ENCODE measurements around the gene SERP2. TPM values are rescaled to one million over a fixed set of nuclear protein-coding genes. Genes with fewer than 3 reads are reported as not detected.

SERP2 gene
- total RNA-seq, 1 experiment from 2014 or later, result not detected

- no peaks in the 10 kb centered on the region for H3K9me2 ChIP-seq (ENCODE audit: insufficient read depth)
- no peak overlapping the region for H3K9ac ChIP-seq (ENCODE audit: low read length)
- H3K4me3 ChIP-seq (replicated peaks in 1 of 2; ENCODE audit: low read depth in 1 of 2, low read length in 2 of 2), result no peak overlapping the region
- H3K9me3 ChIP-seq (ENCODE audit: control insufficient read depth in 1 of 2, insufficient read depth in 1 of 2, low read depth in 1 of 2, low read length in 2 of 2), result no peaks in the 10 kb centered on the region
- no peak overlapping the region for H3K4me2 ChIP-seq (ENCODE audit: low read length)
- ChIA-PET CTCF (no interaction called here), POLR2A (interaction anchor here (0.9 to 1.1 kb wide), 2 partner anchors 41 to 90 kb away, joined by 3 read pairs; no protein-coding TSS in a partner anchor), RAD21 (ENCODE audit: low non-redundant PET in 1 of 2, low total read pairs in 2 of 2, uncharacterized antibody in 2 of 2, unreplicated experiment in 2 of 2) (no interaction called here)
- no peak for ATAC-seq
- H3K4me1 ChIP-seq (ENCODE audit: control insufficient read depth in 1 of 2, insufficient read depth in 2 of 2, low read length in 2 of 2), result peaks cover 0 to 8% of the 10 kb centered on the region in 2 experiments; a peak in 1 of 4 replicates
- no peak overlapping the region for H3K27ac ChIP-seq (ENCODE audit: low read depth, low read length)
- intact Hi-C loops (cut with micrococcal nuclease), result no loop called here
- no TSS peak for BruUV-seq (replicated peaks)
- no peaks in the 10 kb centered on the region for H3K36me3 ChIP-seq (ENCODE audit: control insufficient read depth in 1 of 2, insufficient read depth in 2 of 2, low read length in 2 of 2)
- peak overlapping the region; percentile 19 for H2AFZ ChIP-seq (ENCODE audit: low read depth, low read length, poor library complexity, severe bottlenecking)
- H3K27me3 ChIP-seq (ENCODE audit: insufficient read depth, low read length), result no peaks in the 10 kb centered on the region
- H3K79me2 ChIP-seq (ENCODE audit: insufficient read depth, low read length), result no peaks in the 10 kb centered on the region
- DNase-seq (ENCODE audit: low read depth, low spot score), result no peak
- no peak for TF ChIP-seq YY1 (IDR thresholded peaks at IDR 0.05; ENCODE audit: extremely low read depth, insufficient replicate concordance, low read depth, low read length)
- TF ChIP-seq, protein P1, sequence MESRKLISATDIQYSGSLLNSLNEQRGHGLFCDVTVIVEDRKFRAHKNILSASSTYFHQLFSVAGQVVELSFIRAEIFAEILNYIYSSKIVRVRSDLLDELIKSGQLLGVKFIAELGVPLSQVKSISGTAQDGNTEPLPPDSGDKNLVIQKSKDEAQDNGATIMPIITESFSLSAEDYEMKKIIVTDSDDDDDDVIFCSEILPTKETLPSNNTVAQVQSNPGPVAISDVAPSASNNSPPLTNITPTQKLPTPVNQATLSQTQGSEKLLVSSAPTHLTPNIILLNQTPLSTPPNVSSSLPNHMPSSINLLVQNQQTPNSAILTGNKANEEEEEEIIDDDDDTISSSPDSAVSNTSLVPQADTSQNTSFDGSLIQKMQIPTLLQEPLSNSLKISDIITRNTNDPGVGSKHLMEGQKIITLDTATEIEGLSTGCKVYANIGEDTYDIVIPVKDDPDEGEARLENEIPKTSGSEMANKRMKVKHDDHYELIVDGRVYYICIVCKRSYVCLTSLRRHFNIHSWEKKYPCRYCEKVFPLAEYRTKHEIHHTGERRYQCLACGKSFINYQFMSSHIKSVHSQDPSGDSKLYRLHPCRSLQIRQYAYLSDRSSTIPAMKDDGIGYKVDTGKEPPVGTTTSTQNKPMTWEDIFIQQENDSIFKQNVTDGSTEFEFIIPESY (IDR thresholded peaks at IDR 0.05; ENCODE audit: extremely low read depth, insufficient replicate concordance, low read length), result no peak
- no peaks in the 10 kb centered on the region for H4K20me1 ChIP-seq (ENCODE audit: insufficient read depth)
Measured at GRCh38 chr13:44347301-44347700, 26.3 kb upstream of the SERP2 start.

GRCh38 chr13:44347949-44348348 is 25.7 kb upstream of the SERP2 start:
- ATAC-seq (no peak), DNase-seq (ENCODE audit: low read depth, low spot score) (no peak)
- Histone ChIP-seq H3K27ac (ENCODE audit: low read depth, low read length) (no peak overlapping the region), H4K20me1 (ENCODE audit: insufficient read depth) (no peaks in the 10 kb centered on the region), H3K36me3 (ENCODE audit: control insufficient read depth in 1 of 2, insufficient read depth in 2 of 2, low read length in 2 of 2) (no peaks in the 10 kb centered on the region), H3K79me2 (ENCODE audit: insufficient read depth, low read length) (no peaks in the 10 kb centered on the region), H3K9me2 (ENCODE audit: insufficient read depth) (no peaks in the 10 kb centered on the region), H3K4me3 (replicated peaks in 1 of 2; ENCODE audit: low read depth in 1 of 2, low read length in 2 of 2) (no peak overlapping the region), H2AFZ (ENCODE audit: low read depth, low read length, poor library complexity, severe bottlenecking) (peak overlapping the region; percentile 84), H3K9me3 (ENCODE audit: control insufficient read depth in 1 of 2, insufficient read depth in 1 of 2, low read depth in 1 of 2, low read length in 2 of 2) (no peaks in the 10 kb centered on the region), H3K9ac (ENCODE audit: low read length) (no peak overlapping the region), H3K27me3 (ENCODE audit: insufficient read depth, low read length) (no peaks in the 10 kb centered on the region), H3K4me2 (ENCODE audit: low read length) (no peak overlapping the region), H3K4me1 (ENCODE audit: control insufficient read depth in 1 of 2, insufficient read depth in 2 of 2, low read length in 2 of 2) (peaks cover 0 to 8% of the 10 kb centered on the region in 2 experiments; a peak in 1 of 4 replicates)
- CTCF ChIA-PET, result no interaction called here
- RAD21 ChIA-PET (ENCODE audit: low non-redundant PET in 1 of 2, low total read pairs in 2 of 2, uncharacterized antibody in 2 of 2, unreplicated experiment in 2 of 2), result no interaction called here
- intact Hi-C loops (cut with micrococcal nuclease), result no loop called here
- POLR2A ChIA-PET, result no interaction called here
- BruUV-seq (replicated peaks), result no TSS peak
- no peak for TF ChIP-seq FOSL1 (IDR thresholded peaks at IDR 0.05; ENCODE audit: low read depth)
- no peak for TF ChIP-seq ZFX (IDR thresholded peaks at IDR 0.05)
- TF ChIP-seq ZNF274 (IDR thresholded peaks at IDR 0.05; ENCODE audit: low read depth, low read length), result no peak
- TF ChIP-seq JUND (IDR thresholded peaks at IDR 0.05), result no peak
- TF ChIP-seq, protein P1 (IDR thresholded peaks at IDR 0.05; ENCODE audit: extremely low read depth, insufficient replicate concordance, low read length), result no peak
- TF ChIP-seq YY1 (IDR thresholded peaks at IDR 0.05; ENCODE audit: extremely low read depth, insufficient replicate concordance, low read depth, low read length), result no peak
- TF ChIP-seq CBX3 (IDR thresholded peaks at IDR 0.05; ENCODE audit: low read depth), result no peak
- no peak for TF ChIP-seq CEBPB (IDR thresholded peaks at IDR 0.05; ENCODE audit: low read depth)
- TF ChIP-seq RAD21 (IDR thresholded peaks at IDR 0.05; ENCODE audit: low read depth), result no peak
- no peak for TF ChIP-seq TCF7L2 (IDR thresholded peaks at IDR 0.05; ENCODE audit: borderline replicate concordance, extremely low read depth, insufficient read depth, insufficient read length)
- TF ChIP-seq, protein P2, sequence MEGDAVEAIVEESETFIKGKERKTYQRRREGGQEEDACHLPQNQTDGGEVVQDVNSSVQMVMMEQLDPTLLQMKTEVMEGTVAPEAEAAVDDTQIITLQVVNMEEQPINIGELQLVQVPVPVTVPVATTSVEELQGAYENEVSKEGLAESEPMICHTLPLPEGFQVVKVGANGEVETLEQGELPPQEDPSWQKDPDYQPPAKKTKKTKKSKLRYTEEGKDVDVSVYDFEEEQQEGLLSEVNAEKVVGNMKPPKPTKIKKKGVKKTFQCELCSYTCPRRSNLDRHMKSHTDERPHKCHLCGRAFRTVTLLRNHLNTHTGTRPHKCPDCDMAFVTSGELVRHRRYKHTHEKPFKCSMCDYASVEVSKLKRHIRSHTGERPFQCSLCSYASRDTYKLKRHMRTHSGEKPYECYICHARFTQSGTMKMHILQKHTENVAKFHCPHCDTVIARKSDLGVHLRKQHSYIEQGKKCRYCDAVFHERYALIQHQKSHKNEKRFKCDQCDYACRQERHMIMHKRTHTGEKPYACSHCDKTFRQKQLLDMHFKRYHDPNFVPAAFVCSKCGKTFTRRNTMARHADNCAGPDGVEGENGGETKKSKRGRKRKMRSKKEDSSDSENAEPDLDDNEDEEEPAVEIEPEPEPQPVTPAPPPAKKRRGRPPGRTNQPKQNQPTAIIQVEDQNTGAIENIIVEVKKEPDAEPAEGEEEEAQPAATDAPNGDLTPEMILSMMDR (IDR thresholded peaks at IDR 0.05 in 2 of 3, conservative IDR thresholded peaks at IDR 0.05 in 1 of 3; ENCODE audit: borderline replicate concordance in 1 of 3, insufficient read depth in 1 of 3, low read depth in 2 of 3, low read length in 2 of 3), result no peak
- TF ChIP-seq SP1 (IDR thresholded peaks at IDR 0.05; ENCODE audit: low read depth), result no peak
- TF ChIP-seq POLR2AphosphoS5 (IDR thresholded peaks at IDR 0.05; ENCODE audit: low read depth, low read length), result no peak
- no peak for TF ChIP-seq EZH2 (IDR thresholded peaks at IDR 0.05)
- no peak for TF ChIP-seq SIN3A (IDR thresholded peaks at IDR 0.05; ENCODE audit: low read depth)

Measured in HCT116 (cell line).